A549 (cell line): ENCODE data around the gene TCF4. TPM values are rescaled to one million over a fixed set of nuclear protein-coding genes. Genes with fewer than 3 reads are reported as not detected.

Experiments
- ATAC-seq, 2 experiments: fragments of 200-7000 bp in 1 of 2; fragments of >200 bp in 1 of 2; cut with Nextera tagmentation in 1 of 2; cut with Tn5 transposase in 1 of 2; 3 replicates each; pipeline versions ENCODE4 v1.8.0 to v1.9.1; 2018 to 2020; ENCODE audit warnings: mild to moderate bottlenecking in 1 of 2, moderate library complexity in 1 of 2
- CTCF ChIA-PET: fragments of 300-600 bp; sonication (Branson Sonifier 250); formaldehyde crosslinking; extraction: SDS; loops from one replicate; lab custom pipeline; 2021; ENCODE audit warnings: antibody characterized with exemption, inconsistent platforms; lab: Yijun Ruan, JAX
- POLR2A ChIA-PET: fragments of 350-600 bp; formaldehyde crosslinking; extraction: SDS; loops from one replicate; lab custom pipeline; 2021; ENCODE audit warnings: antibody characterized with exemption, inconsistent platforms; lab: Yijun Ruan, JAX
- DNase-seq, 2 experiments: peaks; one replicate each; pipeline versions ENCODE4 v3.0.0 to v3.0.0-alpha.2; 2011 to 2016; ENCODE audit warnings: low read depth in 1 of 2, low spot score in 1 of 2
- FAIRE-seq: peaks from 2 replicates; lab custom pipeline; 2011; peaks lifted over from hg19 to GRCh38; lab: Jason Lieb, UNC
- H3K27ac ChIP-seq, 2 experiments: fragments of >200 bp; sonication (Bioruptor Twin); formaldehyde crosslinking; 3 replicates each; pipeline ENCODE4 v1.5.1; 2016 to 2017
- H3K4me1 ChIP-seq: fragments of >200 bp; sonication (Bioruptor Twin); formaldehyde crosslinking; 3 replicates; pipeline ENCODE4 v1.6.1; 2016
- H3K4me2 ChIP-seq: fragments of >200 bp; sonication (Bioruptor Twin); formaldehyde crosslinking; 3 replicates; pipeline ENCODE4 v1.6.1; 2016
- H3K4me3 ChIP-seq: fragments of >200 bp; sonication (Bioruptor Twin); formaldehyde crosslinking; 3 replicates; pipeline ENCODE4 v1.5.1; 2016
- H3K9me3 ChIP-seq: fragments of >200 bp; sonication (Bioruptor Twin); formaldehyde crosslinking; 3 replicates; pipeline ENCODE4 v1.6.1; 2016
- CEBPB ChIP-seq, 2 experiments: fragments of >200 bp in 1 of 2; sonication (Bioruptor Twin) in 1 of 2; formaldehyde crosslinking in 1 of 2; IDR thresholded peaks; 2 replicates each; pipeline ENCODE4 v1.6.1; 2012 to 2016
- EHF ChIP-seq: fragments of 250-450 bp; sonication (Bioruptor Pico); IDR thresholded peaks from 2 replicates; pipeline ENCODE4 v1.5.0; 2020; ENCODE audit warnings: mild to moderate bottlenecking
- EHMT2 ChIP-seq: fragments of 200-600 bp; sonication (generic); IDR thresholded peaks from 2 replicates; pipeline ENCODE4 v1.6.1; 2016; ENCODE audit warnings: antibody characterized with exemption, low read depth, mild to moderate bottlenecking, moderate library complexity
- ELK1 ChIP-seq: fragments of 150-350 bp; IDR thresholded peaks from 2 replicates; pipeline ENCODE4 v1.6.1; 2014; ENCODE audit warnings: low read depth, mild to moderate bottlenecking, low read length
- FOXS1 ChIP-seq: fragments of 250-450 bp; sonication (Bioruptor Pico); IDR thresholded peaks from 2 replicates; pipeline ENCODE4 v1.5.0; 2020; ENCODE audit warnings: mild to moderate bottlenecking, moderate library complexity
- HDAC2 ChIP-seq: fragments of 200-600 bp; sonication (generic); IDR thresholded peaks from 2 replicates; pipeline ENCODE4 v1.6.1; 2016
- HMGXB4 ChIP-seq: fragments of 250-450 bp; sonication (Bioruptor Pico); IDR thresholded peaks from 2 replicates; pipeline ENCODE4 v1.5.0; 2021; ENCODE audit warnings: mild to moderate bottlenecking, moderate library complexity, borderline replicate concordance
- JUN ChIP-seq, 2 experiments: fragments of >200 bp; sonication (Bioruptor Twin); formaldehyde crosslinking; IDR thresholded peaks; 2 replicates in 1 of 2; 3 replicates in 1 of 2; pipeline ENCODE4 v1.6.1; 2016 to 2017
- JUNB ChIP-seq: fragments of >200 bp; sonication (Bioruptor Twin); formaldehyde crosslinking; IDR thresholded peaks from 2 replicates; pipeline ENCODE4 v1.6.1; 2016
- NFE2L2 ChIP-seq: fragments of 150-350 bp; conservative IDR thresholded peaks from 2 replicates; pipeline ENCODE4 v1.6.1; 2014; ENCODE audit warnings: low read length
- PBX3 ChIP-seq: IDR thresholded peaks from 2 replicates; pipeline ENCODE4 v1.6.1; 2012
- POLR2A ChIP-seq: IDR thresholded peaks from 2 replicates; pipeline ENCODE4 v1.6.1; 2012; ENCODE audit warnings: mild to moderate bottlenecking, low read length
- RAD21 ChIP-seq, 2 experiments: fragments of >200 bp in 1 of 2; sonication (Bioruptor Twin) in 1 of 2; formaldehyde crosslinking in 1 of 2; IDR thresholded peaks in 1 of 2; conservative IDR thresholded peaks in 1 of 2; 2 replicates in 1 of 2; 3 replicates in 1 of 2; pipeline ENCODE4 v1.6.1; 2012 to 2018; ENCODE audit warnings: inconsistent platforms in 1 of 2
- REST ChIP-seq: fragments of 200-600 bp; sonication (generic); IDR thresholded peaks from 2 replicates; pipeline ENCODE4 v1.6.1; 2016; ENCODE audit warnings: antibody characterized with exemption, mild to moderate bottlenecking, moderate library complexity
- RNF2 ChIP-seq: fragments of 200-600 bp; sonication (generic); IDR thresholded peaks from 2 replicates; pipeline ENCODE4 v1.6.1; 2016; ENCODE audit warnings: low read depth, mild to moderate bottlenecking, antibody characterized with exemption, moderate library complexity, borderline replicate concordance
- SREBF2 ChIP-seq: fragments of 450-650 bp; IDR thresholded peaks from 2 replicates; pipeline ENCODE4 v1.6.1; 2014; ENCODE audit warnings: mild to moderate bottlenecking, moderate library complexity
- TP53 ChIP-seq: fragments of 250-450 bp; sonication (Bioruptor Pico); IDR thresholded peaks from 2 replicates; pipeline ENCODE4 v1.5.0; 2021; ENCODE audit warnings: mild to moderate bottlenecking, moderate library complexity
- ZC3H11A ChIP-seq: fragments of 450-650 bp; IDR thresholded peaks from 2 replicates; pipeline ENCODE4 v1.6.1; 2014; ENCODE audit warnings: antibody characterized with exemption, mild to moderate bottlenecking
- ZFP36 ChIP-seq: fragments of 450-650 bp; IDR thresholded peaks from 2 replicates; pipeline ENCODE4 v1.6.1; 2014; ENCODE audit warnings: borderline replicate concordance; ENCODE audit not compliant: partially characterized antibody
- WGBS: methylation state at CpG from one replicate; pipeline ENCODE4 v1.1.6; 2017; ENCODE audit errors: missing lambda C conversion rate; 5-methylcytosine and 5-hydroxymethylcytosine counted together
- polyA plus RNA-seq, 4 experiments: library from polyadenylated mRNA; depleted of rRNA in 3 of 4; stranded (reverse); fragments of >200 nt; fragmentation: RNase III in 1 of 4; extraction: RNeasy Plus Mini Kit Qiagen cat#74134 plus additional on column Dnase treatment in 1 of 4; gene quantifications; 2 replicates in 3 of 4; 3 replicates in 1 of 4; pipeline ENCODE4 v1.2.3, GENCODE V29; 2011 to 2017

The TCF4 gene
- polyA plus RNA-seq, 2 of the 4 experiments (the other 2 are of a cell fraction), result 3.0 to 4.0 TPM

- DNase-seq, result peak in 1 of 2 experiments; percentile 1
- TF ChIP-seq REST (no peak), NFE2L2 (no peak)
- ATAC-seq, result no peak
- FAIRE-seq, result no peak
- ChIA-PET POLR2A (no interaction called here), CTCF (interaction anchor here (1.4 kb wide), 1 partner anchor 282 kb away, joined by 3 read pairs; no protein-coding TSS in a partner anchor)
- no peak overlapping the region for H3K4me2 ChIP-seq
- no peak overlapping the region for H3K4me3 ChIP-seq
- no peaks in the 10 kb centered on the region for H3K4me1 ChIP-seq
- WGBS, result 71% methylated on average over 4 of the region's 4 CpGs
- H3K27ac ChIP-seq, result no peak overlapping the region
- no peaks in the 10 kb centered on the region for H3K9me3 ChIP-seq
Observed at GRCh38 chr18:55517055-55517454, 70.9 kb downstream of the TCF4 start.

- H3K27ac ChIP-seq, result no peak overlapping the region
- H3K4me3 ChIP-seq, result no peak overlapping the region
- ChIA-PET CTCF (interaction anchor here (1.0 to 1.4 kb wide), 2 partner anchors 101 to 282 kb away, joined by 3 read pairs; no protein-coding TSS in a partner anchor), POLR2A (no interaction called here)
- no peak for ATAC-seq
- no peaks in the 10 kb centered on the region for H3K9me3 ChIP-seq
- 51% methylated on average over 6 of the region's 6 CpGs for WGBS
- no peak for DNase-seq
- H3K4me1 ChIP-seq, result no peaks in the 10 kb centered on the region
- no peak for FAIRE-seq
- TF ChIP-seq JUNB (no peak), TP53 (CRISPR knock-in tag) (no peak), HDAC2 (no peak)
- H3K4me2 ChIP-seq, result no peak overlapping the region
Observed at GRCh38 chr18:55515941-55516710, 71.9 kb downstream of the TCF4 start.

GRCh38 chr18:55515214-55515613, 72.8 kb downstream of the TCF4 start:
- TF ChIP-seq ZC3H11A (no peak), ELK1 (no peak), EHF (CRISPR knock-in tag) (no peak), JUN (IDR thresholded peaks at IDR 0.05) (no peak), EHMT2 (no peak), PBX3 (no peak), CEBPB (IDR thresholded peaks at IDR 0.05) (no peak), ZFP36 (no peak), FOXS1 (no peak), SREBF2 (no peak), RNF2 (no peak), TP53 (CRISPR knock-in tag) (no peak), NFE2L2 (no peak), POLR2A (no peak), RAD21 (conservative IDR thresholded peaks at IDR 0.05 in 1 of 2, IDR thresholded peaks at IDR 0.05 in 1 of 2) (no peak), HMGXB4 (no peak)
- Histone ChIP-seq H3K4me3 (no peak overlapping the region), H3K9me3 (no peaks in the 10 kb centered on the region), H3K4me1 (no peaks in the 10 kb centered on the region), H3K4me2 (no peak overlapping the region), H3K27ac (no peak overlapping the region)
- DNase-seq (no peak), FAIRE-seq (no peak), ATAC-seq (no peak)
- WGBS, result 53% methylated on average over 3 of the region's 3 CpGs
- CTCF ChIA-PET, result interaction anchor here (1.0 kb wide), 1 partner anchor 100 kb away, joined by 3 read pairs; no protein-coding TSS in a partner anchor
- POLR2A ChIA-PET, result no interaction called here
